ENCODE measurements around the gene CENPP.

The CENPP gene

DNA sequence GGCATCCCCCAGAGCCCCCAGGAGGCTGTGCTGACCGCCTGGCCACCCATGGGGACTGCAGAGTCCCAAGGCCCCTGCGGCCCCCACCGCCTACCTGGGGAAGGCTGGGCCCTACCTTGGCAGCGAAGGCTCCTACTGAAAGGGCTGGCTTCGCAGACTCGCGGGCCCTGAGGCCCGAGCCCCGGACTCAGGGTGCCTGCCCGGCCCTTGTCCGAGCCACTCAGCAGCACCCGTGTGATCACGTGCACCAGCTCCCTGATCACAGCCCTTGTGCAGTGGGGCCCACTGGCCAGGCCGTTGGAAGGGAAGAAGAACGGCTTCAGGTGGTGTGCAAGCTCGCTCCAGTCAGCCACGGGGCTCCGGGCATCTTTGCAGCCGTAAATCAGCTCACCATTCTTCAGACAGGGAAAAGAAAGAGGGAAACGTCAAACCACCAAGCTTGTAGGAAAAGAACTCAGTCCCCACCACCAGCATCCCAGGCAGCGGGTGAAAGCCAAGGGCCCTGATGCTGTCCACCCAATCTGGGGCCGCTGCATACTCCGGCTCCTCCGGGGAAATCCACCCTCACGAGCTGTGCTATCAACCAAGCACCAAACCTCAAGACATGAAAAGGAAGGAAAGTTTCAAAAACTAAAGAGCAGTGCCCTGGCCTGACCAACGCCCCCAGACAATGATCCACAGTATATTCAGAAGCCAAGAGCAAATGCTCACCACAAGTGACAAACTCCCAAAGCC is 312.3 kb downstream of the CENPP start:
- TF ChIP-seq, protein P1, sequence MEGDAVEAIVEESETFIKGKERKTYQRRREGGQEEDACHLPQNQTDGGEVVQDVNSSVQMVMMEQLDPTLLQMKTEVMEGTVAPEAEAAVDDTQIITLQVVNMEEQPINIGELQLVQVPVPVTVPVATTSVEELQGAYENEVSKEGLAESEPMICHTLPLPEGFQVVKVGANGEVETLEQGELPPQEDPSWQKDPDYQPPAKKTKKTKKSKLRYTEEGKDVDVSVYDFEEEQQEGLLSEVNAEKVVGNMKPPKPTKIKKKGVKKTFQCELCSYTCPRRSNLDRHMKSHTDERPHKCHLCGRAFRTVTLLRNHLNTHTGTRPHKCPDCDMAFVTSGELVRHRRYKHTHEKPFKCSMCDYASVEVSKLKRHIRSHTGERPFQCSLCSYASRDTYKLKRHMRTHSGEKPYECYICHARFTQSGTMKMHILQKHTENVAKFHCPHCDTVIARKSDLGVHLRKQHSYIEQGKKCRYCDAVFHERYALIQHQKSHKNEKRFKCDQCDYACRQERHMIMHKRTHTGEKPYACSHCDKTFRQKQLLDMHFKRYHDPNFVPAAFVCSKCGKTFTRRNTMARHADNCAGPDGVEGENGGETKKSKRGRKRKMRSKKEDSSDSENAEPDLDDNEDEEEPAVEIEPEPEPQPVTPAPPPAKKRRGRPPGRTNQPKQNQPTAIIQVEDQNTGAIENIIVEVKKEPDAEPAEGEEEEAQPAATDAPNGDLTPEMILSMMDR (conservative IDR thresholded peaks at IDR 0.05; ENCODE audit: low read depth, low read length), result no peak
- DNase-seq (ENCODE audit: low read depth), result no peak

DNA sequence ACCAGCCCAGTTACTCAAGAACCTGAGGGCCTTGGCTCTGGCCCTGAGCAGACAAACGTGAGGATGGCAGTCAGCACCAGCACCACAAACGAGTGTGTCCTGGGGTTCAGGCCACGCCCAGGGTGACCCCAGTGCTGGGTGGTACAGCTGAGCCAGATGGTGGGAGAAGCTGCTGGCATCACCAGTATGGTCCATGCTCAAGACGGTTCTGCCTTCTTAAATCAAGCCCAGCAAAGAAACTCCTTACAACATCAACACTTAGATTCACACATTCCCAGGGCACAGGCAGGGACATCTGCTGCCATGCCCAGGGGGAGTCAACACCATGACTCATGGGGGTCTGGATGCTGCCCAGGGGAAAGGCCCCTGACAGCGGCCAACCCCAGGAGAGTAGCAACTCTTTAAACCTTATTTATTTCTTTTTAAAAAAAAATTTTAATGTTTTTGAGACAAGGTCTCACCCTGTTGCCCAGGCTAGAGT is 312.9 kb downstream of the CENPP start:
- TF ChIP-seq, protein P1 (conservative IDR thresholded peaks at IDR 0.05; ENCODE audit: low read depth, low read length), result no peak

More for the DNA sequence above, 312.3 kb downstream of the CENPP start:
- H3K4me3 ChIP-seq (ENCODE audit: low read length), result no peak overlapping the region

DNA sequence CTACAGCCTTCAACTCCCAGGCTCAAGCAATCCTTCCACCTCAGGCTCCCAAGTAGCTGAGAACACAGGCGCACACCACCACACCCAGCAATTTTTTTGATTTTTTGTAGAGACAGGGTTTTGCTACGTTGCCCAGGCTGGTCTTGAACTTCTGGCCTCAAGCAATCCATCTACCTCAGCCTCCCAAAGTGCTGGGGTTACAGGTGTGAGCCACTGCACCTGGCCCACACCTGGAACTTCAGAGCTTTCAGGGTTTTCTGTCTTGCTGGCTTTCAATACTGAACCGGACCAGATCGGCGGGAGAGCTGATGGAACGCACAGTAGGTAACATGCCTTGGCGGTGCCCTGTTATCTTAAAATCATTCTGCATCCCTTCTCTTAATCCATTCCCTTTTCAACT is 313.4 kb downstream of the CENPP start:
- TF ChIP-seq, protein P1 (conservative IDR thresholded peaks at IDR 0.05; ENCODE audit: low read depth, low read length), result no peak
- no peak overlapping the region for H3K4me3 ChIP-seq (ENCODE audit: low read length)

More for the DNA sequence above, 312.9 kb downstream of the CENPP start:
- no peak overlapping the region for H3K4me3 ChIP-seq (ENCODE audit: low read length)
- DNase-seq (ENCODE audit: low read depth), result no peak

DNA sequence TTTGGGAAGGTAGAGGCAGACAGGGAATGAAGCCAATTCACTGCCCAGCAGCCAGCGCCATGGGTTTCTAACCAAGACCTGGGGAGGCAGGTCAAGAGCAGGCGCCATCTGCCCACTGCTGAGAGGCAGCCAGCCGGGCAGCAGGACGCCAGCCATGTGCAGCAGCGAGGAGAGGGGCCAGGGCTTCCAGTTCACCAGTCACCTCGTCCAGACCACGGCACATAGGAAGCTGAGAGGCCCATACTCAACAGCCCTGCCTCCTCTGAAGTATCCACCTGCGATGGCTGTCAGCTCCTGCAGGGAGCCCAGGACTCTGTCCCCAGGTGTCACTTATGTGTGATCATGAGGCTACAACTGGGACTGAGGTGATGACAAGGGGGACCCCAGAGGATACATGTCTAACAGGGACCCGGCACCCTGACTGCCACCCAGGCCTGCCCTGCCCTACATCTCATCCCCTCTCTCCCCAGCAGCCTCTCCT is 314.1 kb downstream of the CENPP start:
- TF ChIP-seq, protein P1 (conservative IDR thresholded peaks at IDR 0.05; ENCODE audit: low read depth, low read length), result no peak
- no peak overlapping the region for H3K4me3 ChIP-seq (ENCODE audit: low read length)
- no peak for DNase-seq (ENCODE audit: low read depth)

More for the DNA sequence above, 313.4 kb downstream of the CENPP start:
- no peak for DNase-seq (ENCODE audit: low read depth)

DNA sequence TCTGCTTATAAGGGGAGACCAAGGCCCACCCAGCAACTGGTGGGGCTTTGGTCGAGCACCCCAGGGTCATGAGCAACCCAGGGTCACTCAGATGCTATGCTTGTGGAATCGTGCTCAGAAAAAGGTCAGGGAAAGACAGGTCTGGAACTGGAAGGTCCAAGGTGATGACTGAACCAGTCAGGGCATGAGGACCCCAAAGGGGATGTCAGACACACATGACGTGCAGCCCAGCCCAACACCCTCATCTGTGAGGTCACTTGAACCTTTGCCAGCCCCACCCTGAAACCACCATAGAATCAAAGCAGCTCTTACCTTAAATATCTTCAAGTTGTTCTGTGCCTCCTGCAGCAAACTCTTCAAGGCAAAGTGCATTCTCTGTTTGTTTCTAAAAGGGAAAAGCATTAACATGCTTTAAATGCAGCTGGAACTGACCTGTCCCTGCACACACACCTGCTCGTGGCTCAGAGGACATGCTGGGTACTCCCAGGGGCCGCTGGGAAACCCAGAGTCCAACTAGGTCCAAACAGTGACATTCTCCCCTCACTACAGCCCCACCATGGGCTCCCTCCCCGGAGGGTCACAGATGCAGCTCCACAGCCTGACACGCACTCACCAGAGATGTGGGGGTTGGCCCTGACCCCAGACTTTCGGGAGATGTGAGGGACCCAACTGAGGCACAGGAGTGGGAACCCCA is 314.8 kb downstream of the CENPP start:
- H3K4me3 ChIP-seq (ENCODE audit: low read length), result no peak overlapping the region
- TF ChIP-seq, protein P1 (conservative IDR thresholded peaks at IDR 0.05; ENCODE audit: low read depth, low read length), result no peak
- no peak for DNase-seq (ENCODE audit: low read depth)

DNA sequence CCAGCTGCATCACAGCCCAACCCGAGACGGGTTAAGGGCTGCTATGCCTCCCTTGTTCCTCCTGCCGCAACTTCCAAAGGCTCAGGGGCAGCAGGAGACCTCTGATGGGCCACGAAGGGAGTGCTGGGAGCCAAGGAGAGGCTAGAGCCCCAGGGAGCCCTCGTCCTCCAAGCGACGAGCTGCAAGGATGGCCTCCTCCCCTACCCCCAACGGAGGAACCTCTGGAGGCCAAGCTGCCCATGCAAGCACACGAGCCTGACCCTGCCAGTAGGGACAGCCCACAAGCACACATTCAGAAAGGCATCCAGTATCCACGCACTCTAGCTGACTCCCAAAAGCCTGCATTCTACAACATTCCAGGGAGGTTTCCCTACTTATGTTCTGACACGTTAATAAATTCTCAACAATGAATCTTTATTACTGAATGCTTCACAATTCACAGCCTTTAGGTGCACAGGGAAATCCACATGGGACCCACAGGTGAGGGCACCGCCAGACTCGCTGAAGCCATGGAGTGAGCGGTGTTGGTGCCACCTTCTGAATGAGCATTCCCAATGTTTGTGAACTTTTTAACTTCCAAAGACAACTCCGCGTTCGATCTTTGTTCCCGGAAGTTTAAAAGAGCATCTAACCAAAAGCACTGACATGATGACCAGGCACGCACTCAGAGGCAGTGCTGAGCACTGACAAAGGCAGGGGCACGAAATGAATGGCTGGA is 315.5 kb downstream of the CENPP start:
- no peak overlapping the region for H3K4me3 ChIP-seq (ENCODE audit: low read length)
- TF ChIP-seq, protein P1 (conservative IDR thresholded peaks at IDR 0.05; ENCODE audit: low read depth, low read length), result no peak
- no peak for DNase-seq (ENCODE audit: low read depth)

All from retinal pigment epithelial cell (primary cell).